WTC11 (cell line): ENCODE measurements around the gene RHCG. TPM values are rescaled to one million over a fixed set of nuclear protein-coding genes. Genes with fewer than 3 reads are reported as not detected.

ENCODE experiments used
- ATAC-seq: fragments of 200-7000 bp; cut with Tn5 transposase; 2 replicates; pipeline ENCODE4 v1.10.0; 2021; ENCODE audit warnings: mild to moderate bottlenecking, moderate library complexity
- CTCF ChIA-PET: fragments of 300-600 bp; sonication (Branson Sonifier 250); formaldehyde crosslinking; loops from one replicate; lab custom pipeline; 2021; ENCODE audit warnings: antibody characterized with exemption; lab: Charles Lee
- POLR2A ChIA-PET: fragments of 350-600 bp; sonication (Branson Sonifier 250); formaldehyde crosslinking; loops from one replicate; lab custom pipeline; 2021; ENCODE audit warnings: antibody characterized with exemption; lab: Charles Lee
- DNase-seq: peaks from one replicate; pipeline ENCODE4 v3.0.0; 2021; ENCODE audit warnings: low spot score
- H3K27ac Mint-ChIP-seq: 2 replicates; pipeline ENCODE4 v1.8.0; 2021; ENCODE audit warnings: mixed read lengths
- H3K27me3 Mint-ChIP-seq: 2 replicates; pipeline ENCODE4 v1.8.0; 2021; ENCODE audit warnings: low read depth, mild to moderate bottlenecking, moderate library complexity, mixed read lengths
- H3K36me3 Mint-ChIP-seq: 2 replicates; pipeline ENCODE4 v1.8.0; 2021; ENCODE audit warnings: mixed read lengths
- H3K4me1 Mint-ChIP-seq: 2 replicates; pipeline ENCODE4 v1.8.0; 2022; ENCODE audit warnings: mixed read lengths
- H3K4me3 Mint-ChIP-seq: 2 replicates; pipeline ENCODE4 v1.8.0; 2021; ENCODE audit warnings: mild to moderate bottlenecking, moderate library complexity, mixed read lengths
- H3K9me3 Mint-ChIP-seq: 2 replicates; pipeline ENCODE4 v1.8.0; 2021; ENCODE audit warnings: mixed read lengths
- ATF2 ChIP-seq: sonication (generic); formaldehyde crosslinking; IDR thresholded peaks from 2 replicates; pipeline ENCODE4 v1.8.1; 2022; ENCODE audit warnings: low read depth, missing genetic modification reagents, borderline replicate concordance
- CREB1 ChIP-seq: sonication (generic); formaldehyde crosslinking; IDR thresholded peaks from 2 replicates; pipeline ENCODE4 v1.8.0; 2023; ENCODE audit warnings: mild to moderate bottlenecking, missing genetic modification reagents
- CREM ChIP-seq: sonication (generic); formaldehyde crosslinking; IDR thresholded peaks from 2 replicates; pipeline ENCODE4 v1.8.1; 2022; ENCODE audit warnings: mild to moderate bottlenecking, missing genetic modification reagents, moderate library complexity
- E2F4 ChIP-seq: sonication (generic); formaldehyde crosslinking; IDR thresholded peaks from 2 replicates; pipeline ENCODE4 v1.8.1; 2022; ENCODE audit warnings: low read depth, mild to moderate bottlenecking, moderate library complexity, missing genetic modification reagents, borderline replicate concordance
- ELF4 ChIP-seq: sonication (generic); formaldehyde crosslinking; IDR thresholded peaks from 2 replicates; pipeline ENCODE4 v1.8.1; 2022; ENCODE audit warnings: low read depth, mild to moderate bottlenecking, moderate library complexity, missing genetic modification reagents
- ETV6 ChIP-seq: sonication (generic); formaldehyde crosslinking; IDR thresholded peaks from 2 replicates; pipeline ENCODE4 v1.8.1; 2022; ENCODE audit warnings: mild to moderate bottlenecking, missing genetic modification reagents
- GRHL2 ChIP-seq: fragments of 250-450 bp; sonication (Bioruptor Pico); IDR thresholded peaks from 2 replicates; pipeline ENCODE4 v1.8.0; 2022; ENCODE audit warnings: mild to moderate bottlenecking, moderate library complexity; ENCODE audit not compliant: insufficient replicate concordance, severe bottlenecking
- IRF1 ChIP-seq: sonication (generic); formaldehyde crosslinking; IDR thresholded peaks from 2 replicates; pipeline ENCODE4 v1.8.0; 2023; ENCODE audit warnings: missing genetic modification reagents
- MAX ChIP-seq: sonication (generic); formaldehyde crosslinking; IDR thresholded peaks from 2 replicates; pipeline ENCODE4 v1.8.0; 2022; ENCODE audit warnings: mild to moderate bottlenecking, missing genetic modification reagents
- MLX ChIP-seq: sonication (generic); formaldehyde crosslinking; IDR thresholded peaks from 2 replicates; pipeline ENCODE4 v1.8.1; 2023; ENCODE audit warnings: mild to moderate bottlenecking, missing genetic modification reagents, moderate library complexity
- NFATC4 ChIP-seq: fragments of 250-450 bp; sonication (Bioruptor Pico); IDR thresholded peaks from 2 replicates; pipeline ENCODE4 v1.9.0; 2021; ENCODE audit warnings: mild to moderate bottlenecking
- SMAD3 ChIP-seq: sonication (generic); formaldehyde crosslinking; IDR thresholded peaks from 2 replicates; pipeline ENCODE4 v1.8.0; 2022; ENCODE audit warnings: missing genetic modification reagents, mild to moderate bottlenecking, borderline replicate concordance
- SOX15 ChIP-seq: fragments of 250-450 bp; sonication (Bioruptor Pico); IDR thresholded peaks from 2 replicates; pipeline ENCODE4 v1.9.0; 2021; ENCODE audit warnings: mild to moderate bottlenecking
- ZMAT4 ChIP-seq: fragments of 250-450 bp; sonication (Bioruptor Pico); IDR thresholded peaks from 2 replicates; pipeline ENCODE4 v1.9.0; 2021; ENCODE audit warnings: mild to moderate bottlenecking
- ZNF219 ChIP-seq: sonication (generic); formaldehyde crosslinking; IDR thresholded peaks from 2 replicates; pipeline ENCODE4 v1.8.0; 2023; ENCODE audit warnings: missing genetic modification reagents, mild to moderate bottlenecking, borderline replicate concordance
- ZNF281 ChIP-seq: sonication (generic); formaldehyde crosslinking; IDR thresholded peaks from 2 replicates; pipeline ENCODE4 v1.8.0; 2023; ENCODE audit warnings: mild to moderate bottlenecking, missing genetic modification reagents
- total RNA-seq: library from RNA; stranded (reverse); gene quantifications from 3 replicates; pipeline ENCODE4 v1.2.3, GENCODE V29; 2021

Gene RHCG
- total RNA-seq, 1 experiment from 2014 or later: 0.31 TPM

GRCh38 chr15:89497231-89497630 lies 848 bp upstream of the RHCG start:
- DNase-seq (no peak), ATAC-seq (no peak)
- Mint-ChIP-seq H3K36me3 (no peaks in the 10 kb centered on the region), H3K9me3 (no peaks in the 10 kb centered on the region), H3K27ac (no peak overlapping the region), H3K27me3 (peaks cover 38% of the 10 kb centered on the region), H3K4me3 (peak overlapping the region; percentile 67), H3K4me1 (0 out of 2 replicates have a peak, but pooled peaks cover 3% of the 10 kb centered on the region)
- ChIA-PET CTCF (no interaction called here), POLR2A (no interaction called here)
- TF ChIP-seq ZNF281 (CRISPR knock-in tag) (no peak), CREB1 (CRISPR knock-in tag) (no peak), NFATC4 (CRISPR knock-in tag) (no peak), ELF4 (CRISPR knock-in tag) (no peak), IRF1 (CRISPR knock-in tag) (no peak), ZMAT4 (CRISPR knock-in tag) (no peak), ETV6 (no peak)

GRCh38 chr15:89495638-89496145 lies 691 bp downstream of the RHCG start:
- no peak overlapping the region for H3K27ac Mint-ChIP-seq
- ATAC-seq (no peak), DNase-seq (no peak)
- ChIA-PET CTCF (interaction anchor here (0.5 to 2.9 kb wide), 26 partner anchors 10 to 1077 kb away, joined by 3 to 27 read pairs (median 4); partner anchors contain the start of gene TICRR), POLR2A (interaction anchor here (0.5 kb wide), 1 partner anchor 82 kb away, joined by 3 read pairs; no protein-coding TSS in a partner anchor)
- H3K4me1 Mint-ChIP-seq: 0 out of 2 replicates have a peak, but pooled peaks cover 3% of the 10 kb centered on the region
- H3K27me3 Mint-ChIP-seq: peaks cover 38% of the 10 kb centered on the region
- H3K9me3 Mint-ChIP-seq: no peaks in the 10 kb centered on the region
- H3K4me3 Mint-ChIP-seq: peak overlapping the region; percentile 67
- no peaks in the 10 kb centered on the region for H3K36me3 Mint-ChIP-seq
- no peak for TF ChIP-seq MLX (CRISPR knock-in tag)
- TF ChIP-seq ATF2 (CRISPR knock-in tag): no peak
- TF ChIP-seq CREM (CRISPR knock-in tag): no peak
- no peak for TF ChIP-seq ZNF219
- no peak for TF ChIP-seq E2F4 (CRISPR knock-in tag)
- no peak for TF ChIP-seq GRHL2 (CRISPR knock-in tag)
- TF ChIP-seq SMAD3 (CRISPR knock-in tag): no peak
- no peak for TF ChIP-seq SOX15 (CRISPR knock-in tag)
- no peak for TF ChIP-seq MAX
